DOHH2 (cell line): ENCODE measurements around the gene ADGRG1.

ENCODE experiments used
- H3F3A ChIP-seq: fragments of 200-600 bp; sonication (generic), shearing (Covaris generic); 2 replicates; pipeline ENCODE4 v1.6.0; 2016; ENCODE audit warnings: antibody characterized with exemption, mild to moderate bottlenecking; ENCODE audit not compliant: control insufficient read depth, insufficient read depth
- H3K27ac ChIP-seq: fragments of 200-600 bp; sonication (generic); 2 replicates; pipeline ENCODE4 v1.5.1; 2014; ENCODE audit warnings: low read depth, mild to moderate bottlenecking, low read length, moderate library complexity
- H3K27me3 ChIP-seq: fragments of 200-600 bp; sonication (generic); 2 replicates; pipeline ENCODE4 v1.6.1; 2014; ENCODE audit warnings: mild to moderate bottlenecking, low read length, mixed read lengths; ENCODE audit not compliant: control insufficient read depth
- H3K36me3 ChIP-seq: fragments of 200-600 bp; sonication (generic); 2 replicates; pipeline ENCODE4 v1.6.1; 2014; ENCODE audit warnings: mild to moderate bottlenecking, low read length, moderate library complexity, mixed read lengths; ENCODE audit not compliant: control insufficient read depth
- H3K4me1 ChIP-seq: fragments of 200-600 bp; sonication (generic); 2 replicates; pipeline ENCODE4 v1.6.1; 2014; ENCODE audit warnings: mild to moderate bottlenecking, low read length, mixed read lengths; ENCODE audit not compliant: control insufficient read depth
- H3K4me2 ChIP-seq: fragments of 200-600 bp; sonication (generic); 2 replicates; pipeline ENCODE4 v1.6.0; 2014; ENCODE audit warnings: mild to moderate bottlenecking, low read length, moderate library complexity
- H3K4me3 ChIP-seq: fragments of 200-600 bp; sonication (generic); 2 replicates; pipeline ENCODE4 v1.5.1; 2014; ENCODE audit warnings: mild to moderate bottlenecking, low read length, mixed read lengths
- H3K79me2 ChIP-seq: fragments of 200-600 bp; sonication (generic); 2 replicates; pipeline ENCODE4 v1.6.1; 2014; ENCODE audit warnings: mild to moderate bottlenecking, low read length, mixed read lengths; ENCODE audit not compliant: control insufficient read depth
- H3K9me2 ChIP-seq: fragments of 200-600 bp; sonication (generic); replicated peaks from 2 replicates; pipeline ENCODE4 v1.6.1; 2014; ENCODE audit warnings: mild to moderate bottlenecking, low read length, mixed read lengths; ENCODE audit not compliant: control insufficient read depth
- H3K9me3 ChIP-seq: fragments of 200-600 bp; sonication (generic); 2 replicates; pipeline ENCODE4 v1.6.1; 2014; ENCODE audit warnings: antibody characterized with exemption, low read length, mixed read lengths; ENCODE audit not compliant: control insufficient read depth, insufficient read depth
- H4K20me1 ChIP-seq: fragments of 200-600 bp; sonication (generic); 2 replicates; pipeline ENCODE4 v1.6.0; 2014; ENCODE audit warnings: low read depth, mild to moderate bottlenecking, antibody characterized with exemption, low read length, moderate library complexity; ENCODE audit not compliant: control insufficient read depth, insufficient read depth
- EZH2phosphoT487 ChIP-seq: fragments of 200-600 bp; sonication (generic); IDR thresholded peaks from 2 replicates; pipeline ENCODE4 v1.6.1; 2017; ENCODE audit warnings: borderline replicate concordance, mild to moderate bottlenecking, antibody characterized with exemption, low read length, moderate library complexity, mixed read lengths
- TF ChIP-seq, protein P1 (sequence below): fragments of 200-600 bp; sonication (generic); IDR thresholded peaks from one replicate; pipeline ENCODE4 v1.5.1; 2014; ENCODE audit warnings: antibody characterized with exemption, mild to moderate bottlenecking, low read depth, low read length; ENCODE audit not compliant: poor library complexity, severe bottlenecking

ADGRG1 gene

DNA sequence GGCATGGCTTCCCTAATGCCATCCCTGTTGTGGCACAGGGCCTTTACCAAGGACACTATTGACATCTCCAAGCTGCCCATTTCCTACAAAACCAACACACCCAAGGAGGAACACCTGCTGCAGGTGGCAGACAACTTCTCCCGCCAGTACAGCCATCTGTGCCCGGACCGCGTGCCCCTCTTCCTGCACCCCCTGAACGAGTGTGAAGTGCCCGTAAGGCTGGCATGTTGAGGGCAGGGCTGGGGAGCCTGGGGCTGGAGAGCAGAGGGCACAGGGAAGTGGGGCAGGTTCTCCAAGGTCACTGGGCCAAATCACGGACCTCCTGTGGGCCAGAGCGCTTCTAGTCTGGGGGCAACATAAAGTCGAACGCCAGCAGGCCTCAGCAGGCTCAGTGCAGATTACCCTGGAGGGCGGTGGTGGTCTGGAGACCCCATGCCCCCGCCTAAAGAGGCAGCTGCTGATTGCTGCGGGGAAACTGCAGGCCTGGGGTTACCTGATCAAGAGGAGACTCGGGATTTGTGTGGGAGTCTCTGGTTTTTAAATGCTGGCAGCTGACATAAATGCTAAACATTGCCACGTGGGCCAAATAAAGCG is 70.5 kb downstream of the ADGRG1 start:
- no peak overlapping the region for H3K4me3 ChIP-seq
- no peaks in the 10 kb centered on the region for H4K20me1 ChIP-seq
- H3K27ac ChIP-seq = no peak overlapping the region
- no peaks in the 10 kb centered on the region for H3K36me3 ChIP-seq
- no peak for TF ChIP-seq EZH2phosphoT487
- TF ChIP-seq, protein P1, sequence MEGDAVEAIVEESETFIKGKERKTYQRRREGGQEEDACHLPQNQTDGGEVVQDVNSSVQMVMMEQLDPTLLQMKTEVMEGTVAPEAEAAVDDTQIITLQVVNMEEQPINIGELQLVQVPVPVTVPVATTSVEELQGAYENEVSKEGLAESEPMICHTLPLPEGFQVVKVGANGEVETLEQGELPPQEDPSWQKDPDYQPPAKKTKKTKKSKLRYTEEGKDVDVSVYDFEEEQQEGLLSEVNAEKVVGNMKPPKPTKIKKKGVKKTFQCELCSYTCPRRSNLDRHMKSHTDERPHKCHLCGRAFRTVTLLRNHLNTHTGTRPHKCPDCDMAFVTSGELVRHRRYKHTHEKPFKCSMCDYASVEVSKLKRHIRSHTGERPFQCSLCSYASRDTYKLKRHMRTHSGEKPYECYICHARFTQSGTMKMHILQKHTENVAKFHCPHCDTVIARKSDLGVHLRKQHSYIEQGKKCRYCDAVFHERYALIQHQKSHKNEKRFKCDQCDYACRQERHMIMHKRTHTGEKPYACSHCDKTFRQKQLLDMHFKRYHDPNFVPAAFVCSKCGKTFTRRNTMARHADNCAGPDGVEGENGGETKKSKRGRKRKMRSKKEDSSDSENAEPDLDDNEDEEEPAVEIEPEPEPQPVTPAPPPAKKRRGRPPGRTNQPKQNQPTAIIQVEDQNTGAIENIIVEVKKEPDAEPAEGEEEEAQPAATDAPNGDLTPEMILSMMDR = no peak
- H3K9me2 ChIP-seq = no peaks in the 10 kb centered on the region
- H3K4me2 ChIP-seq = no peak overlapping the region
- no peaks in the 10 kb centered on the region for H3K27me3 ChIP-seq
- no peaks in the 10 kb centered on the region for H3K79me2 ChIP-seq
- no peaks in the 10 kb centered on the region for H3F3A ChIP-seq
- no peaks in the 10 kb centered on the region for H3K9me3 ChIP-seq
- peaks cover 9% of the 10 kb centered on the region for H3K4me1 ChIP-seq

DNA sequence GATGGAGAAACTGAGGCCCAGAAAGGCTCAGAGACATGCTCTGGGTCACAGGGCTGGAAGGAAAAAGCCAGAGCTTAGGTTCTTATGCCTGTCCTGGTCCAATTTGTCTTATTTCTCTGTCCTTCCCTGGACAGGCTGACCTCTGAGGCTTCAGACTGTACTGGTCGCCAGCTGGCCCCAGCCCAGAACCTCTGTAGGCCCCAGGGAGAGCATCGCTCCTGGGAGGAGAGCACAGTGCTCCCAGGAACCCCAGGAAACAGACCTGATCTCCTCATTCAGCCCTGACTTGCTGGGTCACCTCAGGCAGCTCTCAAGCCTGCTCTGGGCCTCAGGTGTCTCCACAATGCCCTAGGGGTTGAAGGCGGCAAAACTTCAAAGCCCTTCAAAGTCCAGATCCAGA is 71.1 kb downstream of the ADGRG1 start:
- TF ChIP-seq EZH2phosphoT487 = no peak
- TF ChIP-seq, protein P1 = no peak
- Histone ChIP-seq H3K27ac (no peak overlapping the region), H3K27me3 (no peaks in the 10 kb centered on the region)

DNA sequence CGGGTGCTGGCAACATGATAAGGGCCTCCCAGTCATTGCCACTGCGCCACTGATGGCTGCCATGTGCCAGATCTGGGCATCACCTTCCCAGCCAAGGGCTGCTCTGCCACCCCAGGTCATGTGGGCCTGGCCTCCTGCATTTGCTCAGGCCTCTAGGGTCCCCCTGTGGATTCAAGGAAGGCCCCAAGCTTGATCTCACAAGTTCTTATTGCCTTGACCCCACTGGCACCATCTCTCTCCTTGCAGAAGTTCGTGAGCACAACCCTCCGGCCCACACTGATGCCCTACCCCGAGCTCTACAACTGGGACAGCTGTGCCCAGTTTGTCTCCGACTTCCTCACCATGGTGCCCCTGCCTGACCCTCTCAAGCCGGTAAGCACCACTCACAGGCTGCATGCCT is 71.5 kb downstream of the ADGRG1 start:
- Histone ChIP-seq H3K79me2 (no peaks in the 10 kb centered on the region), H3K4me2 (no peak overlapping the region), H3K4me1 (peaks cover 5% of the 10 kb centered on the region), H3F3A (no peaks in the 10 kb centered on the region), H3K27ac (no peak overlapping the region), H3K9me2 (no peaks in the 10 kb centered on the region), H3K4me3 (no peak overlapping the region), H3K27me3 (no peaks in the 10 kb centered on the region), H3K9me3 (no peaks in the 10 kb centered on the region), H4K20me1 (no peaks in the 10 kb centered on the region), H3K36me3 (no peaks in the 10 kb centered on the region)
- no peak for TF ChIP-seq EZH2phosphoT487
- TF ChIP-seq, protein P1 = no peak

More for the DNA sequence above, 71.1 kb downstream of the ADGRG1 start:
- Histone ChIP-seq H3F3A (no peaks in the 10 kb centered on the region), H3K36me3 (no peaks in the 10 kb centered on the region), H3K9me3 (no peaks in the 10 kb centered on the region), H4K20me1 (no peaks in the 10 kb centered on the region), H3K4me3 (no peak overlapping the region), H3K9me2 (no peaks in the 10 kb centered on the region), H3K4me2 (no peak overlapping the region), H3K4me1 (peaks cover 9% of the 10 kb centered on the region), H3K79me2 (no peaks in the 10 kb centered on the region)
